Right hindlimb (tissue), 1 donor: ENCODE results near the gene EPS15.
"Not testable (repeated sequence)": the region's sequence is repeated elsewhere in the genome, so short reads cannot be mapped to it uniquely, and the experiment has no call there.

Source experiments
- DNase-seq: peaks from one replicate; pipeline ENCODE4 v3.0.0-alpha.2; 2018

Gene EPS15

DNA sequence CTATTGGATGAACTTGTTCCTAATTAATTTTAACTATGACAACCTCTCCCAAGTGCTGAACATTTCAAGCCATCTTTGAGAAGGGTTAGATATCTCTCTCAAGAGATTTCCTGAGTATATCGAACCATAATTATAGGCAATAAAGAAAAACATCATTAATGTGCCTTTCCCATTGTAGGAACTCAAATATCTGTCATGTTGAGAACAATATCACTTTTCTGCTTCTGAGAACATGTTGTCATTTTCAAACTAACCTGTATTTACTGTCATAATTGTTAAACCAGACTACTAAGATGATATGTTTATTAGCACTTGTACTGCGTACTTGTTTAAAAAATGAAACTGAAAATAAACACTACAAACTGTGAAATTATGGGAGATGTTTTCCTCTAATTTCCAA, 4.3 kb downstream of the EPS15 start:
- no peak for DNase-seq

DNA sequence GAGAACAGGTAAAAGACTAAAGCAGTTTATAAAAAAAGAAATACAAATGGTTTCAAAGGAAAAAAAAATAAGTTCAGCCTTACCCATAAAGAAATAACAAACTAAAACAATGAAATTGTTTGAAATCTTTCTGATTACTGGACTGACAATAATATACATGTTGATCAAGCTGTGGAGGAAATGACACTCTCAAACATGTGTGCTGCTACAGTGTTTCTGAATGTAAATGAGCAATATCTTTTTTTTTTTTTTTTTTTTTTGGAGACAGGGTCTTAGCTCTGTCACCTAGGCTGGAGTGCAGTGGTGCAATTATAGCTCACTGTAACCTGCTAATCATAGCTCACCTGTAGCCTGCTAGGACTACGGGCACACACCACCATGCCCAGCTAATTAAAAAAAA, 6.5 kb downstream of the EPS15 start:
- no peak for DNase-seq

DNA sequence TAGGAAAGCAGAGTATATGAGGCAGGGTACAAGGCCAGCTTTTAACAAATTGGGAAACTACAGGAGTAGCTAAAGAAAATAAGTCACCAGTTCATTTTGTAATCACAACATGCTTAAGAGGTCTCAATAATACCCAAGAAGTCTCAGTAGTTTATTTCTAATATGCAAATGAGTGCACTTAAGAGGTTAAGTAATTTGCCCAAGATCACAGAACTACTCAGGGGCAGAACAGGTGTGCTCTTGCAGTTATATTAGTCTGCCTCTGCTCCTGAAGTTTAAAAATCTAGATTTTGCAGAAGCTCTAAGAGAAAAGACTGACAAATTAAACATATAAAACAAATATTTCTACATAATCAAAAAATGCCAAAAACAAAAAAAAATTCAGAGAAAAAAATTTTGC, 6.9 kb downstream of the EPS15 start:
- no peak for DNase-seq

DNA sequence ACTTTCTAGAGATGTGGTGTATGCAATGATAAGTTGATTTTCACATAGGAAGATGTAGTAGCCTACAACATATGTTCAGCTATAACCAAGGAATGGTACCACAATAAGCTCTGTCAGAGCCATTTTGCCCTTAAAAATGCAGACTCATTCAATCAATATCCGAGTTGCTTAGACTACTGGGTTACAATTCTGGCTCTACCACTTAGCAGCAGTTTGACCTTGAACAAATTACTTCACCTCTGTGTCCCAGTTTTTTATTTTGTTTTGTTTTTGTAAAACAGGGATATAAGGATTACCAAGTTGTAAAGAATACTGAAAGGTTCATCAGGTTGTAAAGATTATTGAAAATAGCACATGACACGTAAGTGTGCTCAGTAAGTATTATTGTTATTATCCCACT, 9.3 kb downstream of the EPS15 start:
- DNase-seq = no peak

DNA sequence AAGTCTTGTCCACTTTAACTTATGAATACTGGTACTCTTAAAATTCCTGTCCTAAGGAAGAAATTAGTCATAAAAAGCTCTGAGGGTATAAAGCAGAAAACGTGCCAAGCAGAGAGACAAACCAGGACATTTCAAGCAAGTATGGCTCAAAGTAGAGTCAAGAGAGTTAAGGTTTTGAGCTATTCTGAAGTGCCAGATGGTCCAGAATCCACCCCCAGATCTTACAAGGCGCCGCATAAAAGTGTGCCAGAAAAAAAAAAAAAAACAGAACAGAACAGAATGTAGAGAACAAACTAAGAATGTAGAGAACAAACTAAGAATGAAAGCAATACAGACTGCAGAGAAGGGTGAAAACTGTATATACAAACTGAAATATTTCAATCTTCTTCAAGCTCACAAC, 12.5 kb downstream of the EPS15 start:
- peak; percentile 54 for DNase-seq

DNA sequence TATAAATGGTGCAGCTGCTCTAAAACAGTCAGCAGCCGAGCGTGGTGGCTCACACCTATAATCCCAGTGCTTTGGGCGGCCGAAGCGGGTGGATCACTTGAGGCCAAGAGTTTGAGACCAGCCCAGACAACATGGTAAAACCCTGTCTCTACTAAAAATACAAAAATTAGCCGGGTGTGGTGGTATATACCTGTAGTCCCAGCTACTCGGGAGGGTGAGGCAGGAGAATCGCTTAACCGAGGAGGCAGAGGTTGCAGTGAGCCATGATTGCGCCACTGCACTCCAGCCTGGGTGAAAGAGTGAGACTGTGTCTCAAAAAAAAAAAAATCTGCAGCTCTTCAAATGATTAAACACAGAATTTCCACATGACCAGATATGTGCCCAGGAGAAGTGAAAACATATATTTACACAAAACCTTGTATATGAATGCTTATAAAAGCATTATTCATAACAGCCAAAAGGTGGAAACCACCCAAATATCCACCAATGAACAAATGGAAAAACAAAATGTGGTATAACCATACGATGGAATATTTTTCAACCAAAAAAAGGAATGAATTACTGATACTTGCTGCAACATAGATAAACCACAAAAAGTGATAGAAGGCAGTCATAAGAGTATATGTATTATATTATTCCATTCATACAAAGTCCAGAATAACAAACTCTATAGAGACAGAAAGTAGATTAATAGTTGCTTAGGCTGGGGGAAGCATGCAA, 14.1 kb downstream of the EPS15 start:
- DNase-seq = no peak

DNA sequence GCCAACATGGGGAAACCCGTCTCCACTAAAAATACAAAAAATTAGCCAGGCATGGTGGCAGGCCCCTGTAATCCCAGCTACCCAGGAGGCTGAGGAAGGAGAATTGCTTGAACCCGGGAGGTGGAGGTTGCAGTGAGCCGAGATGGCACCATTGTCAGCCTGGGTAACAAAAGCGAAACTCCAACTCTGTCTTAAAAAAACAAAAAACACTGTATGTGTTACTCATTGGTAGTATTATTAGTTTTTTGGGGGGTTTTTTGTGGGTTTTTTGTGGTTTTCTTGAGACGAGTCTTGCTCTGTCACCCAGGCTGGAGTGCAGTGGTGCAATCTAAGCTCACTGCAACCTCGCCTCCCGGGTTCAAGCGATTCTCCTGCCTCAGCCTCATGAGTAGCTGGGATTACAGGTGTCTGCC, 17.8 kb downstream of the EPS15 start:
- not testable (repeated sequence) for DNase-seq

DNA sequence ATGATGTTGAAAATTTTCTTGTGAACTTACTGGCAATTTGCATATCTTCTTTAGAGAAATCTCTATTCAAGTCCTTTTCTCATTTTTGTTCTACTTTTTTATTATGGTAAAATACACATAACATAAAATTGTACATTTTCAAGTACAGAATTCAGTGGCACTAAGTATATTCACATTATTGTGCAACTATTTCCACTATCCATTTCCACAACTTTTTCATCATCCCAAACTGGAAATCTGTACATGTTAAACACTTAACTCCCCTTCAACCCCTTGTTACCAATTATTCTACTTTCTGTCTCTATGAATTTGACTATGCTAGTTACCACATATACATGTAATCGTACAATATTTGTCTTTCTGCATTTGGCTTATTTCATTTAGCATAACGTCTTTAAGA, 19.4 kb downstream of the EPS15 start:
- DNase-seq = no peak

DNA sequence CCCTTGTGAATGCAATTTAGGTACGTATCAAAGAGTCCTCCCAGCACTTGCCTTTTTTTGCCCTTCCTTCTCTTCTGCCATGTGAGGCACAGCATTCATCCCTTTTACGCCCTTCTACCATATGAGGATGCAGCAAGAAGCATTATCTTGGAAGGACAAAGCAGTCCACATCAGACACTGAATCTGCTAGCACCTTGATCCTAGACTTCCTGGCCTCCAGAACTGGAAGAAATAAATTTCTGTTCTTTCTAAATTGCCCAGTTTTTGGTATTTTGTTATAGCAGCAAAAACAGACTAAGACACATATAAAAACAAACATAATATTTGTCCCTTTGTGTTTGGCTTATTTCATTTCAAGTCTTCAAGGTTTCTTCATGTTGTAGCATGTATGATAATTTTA, 20.1 kb downstream of the EPS15 start:
- no peak for DNase-seq

DNA sequence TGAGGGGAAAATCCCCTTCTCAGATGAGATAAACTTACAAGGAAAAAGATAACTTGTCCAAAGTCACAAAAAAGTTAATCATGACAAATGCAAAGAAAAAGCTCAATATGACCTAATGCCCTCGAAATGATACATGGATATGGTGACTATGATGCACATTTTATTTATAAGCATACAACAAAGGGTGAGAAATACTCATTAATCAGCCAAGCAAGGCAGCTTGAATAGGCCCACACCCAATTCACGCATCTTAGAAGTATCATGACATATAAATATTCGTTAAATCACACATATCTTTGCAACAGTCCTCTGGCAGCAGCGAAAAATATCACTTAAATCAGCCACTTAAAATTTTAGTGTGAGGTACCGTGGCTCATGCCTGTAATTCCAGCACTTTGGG, 21.7 kb downstream of the EPS15 start:
- DNase-seq = no peak

DNA sequence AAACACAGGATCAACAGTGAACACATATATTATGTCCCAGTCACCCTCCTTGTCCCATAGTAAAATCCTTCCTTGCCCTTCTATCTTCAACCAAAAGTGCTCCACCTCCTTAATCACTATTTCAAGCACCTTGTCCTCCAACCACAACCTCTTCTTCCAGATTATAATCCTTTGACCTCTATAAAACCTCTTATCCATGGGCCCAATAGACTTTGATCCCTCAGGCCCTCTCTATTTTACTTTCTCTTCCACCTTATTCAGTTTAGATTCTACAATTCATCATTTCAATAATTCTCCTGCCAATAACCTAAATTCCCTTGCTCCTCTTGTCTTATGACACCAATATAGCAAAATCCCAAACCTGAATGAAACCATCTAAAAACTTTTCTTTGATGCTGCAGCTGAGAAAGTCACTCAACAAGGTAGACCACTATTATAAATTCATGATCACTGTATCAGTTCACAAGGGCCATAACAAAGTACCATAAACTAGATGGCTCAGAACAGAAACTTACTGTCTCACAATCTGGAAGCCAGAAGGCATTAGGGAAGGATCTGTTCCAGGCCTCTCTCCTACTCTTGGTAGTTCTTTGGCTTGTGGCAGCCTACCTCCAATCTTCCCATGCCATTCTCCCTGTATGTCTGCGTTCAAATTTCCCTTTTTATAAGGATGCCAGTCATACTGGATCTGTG, 24.8 kb downstream of the EPS15 start:
- no peak for DNase-seq

DNA sequence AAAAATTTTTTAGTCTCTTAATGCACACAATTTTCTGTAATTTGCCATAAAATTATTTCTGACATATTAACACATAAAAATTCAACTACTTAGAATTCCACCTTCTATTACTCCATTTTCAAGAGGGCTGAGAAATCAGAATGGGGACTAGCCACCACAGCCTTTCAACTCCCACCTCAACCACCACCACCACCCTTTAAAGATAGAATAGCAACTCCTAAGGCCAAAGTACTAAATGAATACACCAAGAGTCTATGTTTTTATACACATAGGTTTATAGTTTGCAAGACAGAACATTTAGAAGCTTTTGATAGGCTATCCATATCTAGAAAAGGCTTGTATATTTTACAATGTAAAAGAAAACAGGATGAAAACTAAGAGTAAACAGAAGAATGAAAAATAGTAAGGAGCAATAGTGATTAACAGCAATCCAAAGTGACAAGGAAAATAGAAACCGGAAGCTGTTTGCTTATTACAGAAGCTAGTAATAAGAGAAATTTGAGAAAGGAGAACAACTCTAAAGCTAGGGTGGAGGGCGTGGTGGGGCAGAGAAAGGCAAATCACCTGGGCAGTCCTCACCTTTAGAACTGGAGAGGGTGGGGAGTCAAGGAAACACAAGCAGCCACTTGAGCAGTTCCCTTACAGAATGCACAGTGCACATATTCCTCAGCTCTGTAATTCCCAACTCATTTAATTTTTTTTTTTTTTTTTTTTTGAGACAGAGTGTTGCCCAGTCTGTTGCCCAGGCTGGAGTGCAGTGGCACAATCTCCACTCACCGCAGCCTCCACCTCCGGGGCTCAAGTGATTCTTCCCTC, 27.7 kb downstream of the EPS15 start:
- no peak for DNase-seq

DNA sequence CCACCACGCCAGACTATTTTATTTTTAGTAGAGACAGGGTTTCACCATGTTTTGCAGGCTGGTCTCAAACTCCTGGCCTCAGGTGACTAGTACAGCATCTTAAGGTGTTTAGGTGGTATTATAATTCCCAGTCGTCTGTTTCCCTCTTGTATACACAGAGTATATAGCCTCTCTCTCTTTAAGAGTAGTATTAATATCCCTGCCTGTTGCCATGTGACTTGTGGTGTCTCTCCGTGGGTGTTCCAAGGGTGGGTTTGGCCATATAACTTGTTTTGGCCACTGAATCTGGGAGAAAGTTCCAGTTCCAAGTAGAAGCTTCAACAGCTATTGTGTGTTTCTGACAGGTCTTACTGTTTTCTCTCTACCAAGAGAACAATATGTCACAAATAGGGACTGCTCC, 29.6 kb downstream of the EPS15 start:
- no peak for DNase-seq

DNA sequence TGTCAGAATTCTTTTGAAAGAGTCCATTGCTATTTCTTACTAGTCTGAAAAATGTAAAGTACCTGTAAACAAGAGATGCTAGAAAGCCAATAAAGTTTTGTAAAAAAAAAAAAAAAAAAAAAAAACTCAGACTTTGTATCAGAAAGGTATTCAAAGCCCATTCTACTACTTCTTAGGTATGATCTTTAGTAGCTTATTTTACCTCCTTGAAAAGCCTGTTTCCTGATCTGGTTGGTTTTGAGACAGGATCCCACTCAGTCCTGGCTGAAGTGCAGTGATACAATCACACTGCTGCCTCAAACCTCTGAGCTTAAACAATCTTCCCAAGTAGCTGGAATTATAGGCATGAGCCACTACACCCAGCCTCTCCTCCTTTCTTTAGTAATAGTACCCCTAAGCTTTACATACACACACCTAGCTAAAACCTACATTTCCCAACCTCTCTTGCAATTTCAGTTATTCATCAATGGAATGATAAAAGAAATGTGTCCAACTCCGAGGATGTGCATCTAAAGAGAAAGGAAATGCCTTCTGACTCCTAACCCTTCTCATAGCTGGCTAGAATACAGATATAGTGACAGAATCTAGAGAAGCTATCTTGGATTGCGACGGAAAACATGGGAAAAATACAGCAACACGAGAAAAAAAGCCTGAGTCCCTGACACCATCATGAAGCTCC, 30.6 kb downstream of the EPS15 start:
- no peak for DNase-seq

DNA sequence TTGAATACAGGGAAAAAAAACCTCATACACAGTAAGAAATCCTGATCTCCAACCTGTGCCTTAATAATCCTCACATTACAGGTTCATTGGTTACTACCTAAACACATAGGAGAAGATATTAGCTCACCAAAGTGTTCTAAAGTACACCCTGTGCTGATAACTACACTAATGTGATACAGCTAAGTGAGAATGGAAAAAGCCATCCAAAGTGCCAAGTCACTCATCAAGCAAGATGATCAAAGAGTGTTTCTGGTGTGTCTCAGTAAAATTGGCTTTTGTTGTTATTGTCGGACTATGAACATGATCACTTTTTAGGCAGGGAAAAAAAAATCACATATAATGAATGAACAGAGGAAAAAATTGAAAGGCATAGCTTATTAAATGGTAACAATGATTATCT, 31.4 kb downstream of the EPS15 start:
- no peak for DNase-seq

DNA sequence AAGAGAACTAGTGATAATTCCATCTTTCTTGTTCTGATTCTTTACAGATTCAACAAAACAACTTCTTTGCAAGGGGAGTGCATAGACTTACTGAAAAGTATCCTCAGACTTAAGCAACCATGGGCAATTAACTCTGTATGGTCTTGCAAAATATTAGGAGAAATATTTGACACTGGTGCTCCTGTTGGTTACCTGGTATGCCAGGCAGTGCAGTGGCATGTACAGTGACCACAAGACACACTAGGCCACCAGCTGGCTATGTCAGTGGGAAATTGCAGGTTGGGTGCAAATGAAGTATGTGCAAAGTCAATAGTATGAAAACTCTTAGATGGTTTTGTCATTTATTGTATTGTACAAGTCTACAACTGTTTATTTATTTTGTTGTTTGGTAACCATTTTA, 34.5 kb downstream of the EPS15 start:
- DNase-seq = no peak

DNA sequence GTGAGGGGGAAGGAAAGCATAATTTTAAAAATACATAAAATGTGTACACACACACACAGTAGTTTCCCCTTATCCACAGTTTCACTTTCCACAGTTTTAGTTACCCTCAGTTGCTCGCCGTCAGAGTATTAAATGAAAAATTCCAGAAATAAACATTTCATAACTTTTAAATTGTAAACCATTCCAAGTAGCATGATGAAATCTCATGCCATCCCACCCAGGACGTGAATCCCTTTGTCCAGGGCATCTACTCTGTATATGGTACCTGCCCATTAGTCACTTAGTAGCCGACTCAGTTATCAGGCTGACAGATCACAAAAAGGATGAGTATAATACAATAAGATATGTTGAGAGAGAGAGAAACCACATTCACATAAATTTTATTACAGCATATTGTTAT, 36.2 kb downstream of the EPS15 start:
- DNase-seq = no peak

DNA sequence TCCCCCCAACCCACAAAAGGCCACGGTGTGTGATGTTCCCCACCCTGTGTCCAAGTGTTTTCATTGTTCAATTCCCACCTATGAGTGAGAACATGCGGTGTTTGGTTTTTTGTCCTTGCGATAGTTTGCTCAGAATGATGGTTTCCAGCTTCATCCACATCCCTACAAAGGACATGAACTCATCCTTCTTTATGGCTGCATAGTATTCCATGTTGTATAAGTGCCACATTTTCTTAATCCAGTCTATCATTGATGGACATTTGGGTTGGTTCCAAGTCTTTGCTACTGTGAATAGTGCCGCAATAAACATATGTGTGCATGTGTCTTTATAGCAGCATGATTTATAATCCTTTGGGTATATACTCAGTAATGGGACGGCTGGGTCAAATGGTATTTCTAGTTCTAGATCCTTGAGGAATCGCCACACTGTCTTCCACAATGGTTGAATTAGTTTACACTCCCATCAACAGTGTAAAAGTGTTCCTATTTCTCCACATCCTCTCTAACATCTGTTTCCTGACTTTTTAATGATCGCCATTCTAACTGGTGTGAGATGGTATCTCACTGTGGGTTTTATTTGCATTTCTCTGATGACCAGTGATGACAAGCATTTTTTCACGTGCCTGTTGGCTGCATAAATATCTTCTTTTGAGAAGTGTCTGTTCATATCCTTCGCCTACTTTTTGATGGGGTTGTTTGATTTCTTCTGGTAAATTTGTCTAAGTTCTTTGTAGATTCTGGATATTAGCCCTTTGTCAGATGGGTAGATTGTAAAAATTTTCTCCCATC, 44.0 kb downstream of the EPS15 start:
- not testable (repeated sequence) for DNase-seq

DNA sequence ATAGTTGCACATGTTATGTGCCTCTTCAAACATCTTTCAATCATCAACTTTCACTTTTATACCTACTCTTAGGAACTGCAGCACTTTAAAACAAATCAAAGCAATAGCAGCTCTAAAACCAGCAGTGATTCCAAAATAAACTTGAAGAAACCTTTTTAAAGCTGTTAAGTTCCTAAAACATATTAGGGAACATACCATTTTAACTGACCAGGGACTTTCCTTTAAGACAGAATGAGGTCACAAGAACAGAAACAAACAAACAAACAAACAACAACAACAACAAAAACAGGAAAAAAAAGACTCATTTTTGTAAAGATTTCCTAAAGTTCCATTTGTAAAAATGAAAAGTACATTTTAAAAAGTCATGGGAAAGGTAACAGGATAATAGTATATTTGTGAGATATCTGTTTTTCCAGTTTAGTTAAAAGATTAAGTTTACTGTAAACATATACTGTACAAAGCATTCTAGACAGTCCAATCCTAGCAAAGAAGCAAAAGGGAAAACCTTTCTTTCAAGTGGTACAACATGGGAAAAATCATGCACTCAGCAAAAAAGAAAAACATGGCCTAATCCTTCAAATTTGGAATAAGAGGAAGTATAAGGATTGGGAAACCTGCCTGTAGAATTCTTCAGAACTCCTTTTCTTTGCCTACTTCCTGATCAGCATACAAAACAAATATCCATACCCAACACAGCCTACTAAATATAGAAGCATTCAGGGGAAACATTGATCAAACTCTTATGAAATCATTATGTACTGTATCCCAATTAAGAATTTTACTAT, 45.5 kb downstream of the EPS15 start:
- no peak for DNase-seq

DNA sequence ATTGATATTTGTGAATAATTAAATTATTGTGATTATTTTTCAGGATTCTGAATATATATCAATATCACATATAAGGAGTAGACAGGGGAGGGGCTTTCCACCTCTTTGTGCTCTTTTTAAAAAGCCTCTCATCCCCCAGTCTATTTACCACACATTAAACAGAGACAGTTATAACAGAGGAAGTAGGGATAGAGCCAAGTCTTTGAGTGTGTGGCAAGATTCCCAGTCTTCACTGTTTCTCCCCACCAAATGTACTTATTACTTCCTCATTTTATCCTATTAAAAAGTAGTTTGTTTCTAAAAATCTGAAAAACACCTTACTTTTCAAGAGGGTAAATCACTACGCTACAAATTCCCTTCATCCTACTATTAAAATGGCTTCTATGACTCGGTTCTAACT, 46.7 kb downstream of the EPS15 start:
- DNase-seq = peak; percentile 26

DNA sequence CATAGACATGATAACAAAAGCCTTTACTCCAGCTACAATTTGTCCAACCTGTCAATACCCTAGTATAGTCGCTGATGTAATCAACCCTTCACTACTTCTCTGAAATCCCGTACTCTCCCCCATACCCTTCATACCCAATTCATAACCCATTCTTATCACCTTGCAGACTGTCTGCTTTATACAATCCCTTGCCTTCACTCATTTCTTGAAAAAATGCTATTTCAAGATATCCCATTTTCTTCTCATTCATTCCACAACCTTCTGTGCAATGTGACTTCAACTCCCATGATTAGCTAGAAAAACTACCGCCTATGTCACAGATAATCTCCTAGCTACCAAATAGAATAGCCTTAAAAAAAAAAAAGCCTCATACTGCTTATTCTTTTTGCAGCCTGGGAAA, 49.5 kb downstream of the EPS15 start:
- DNase-seq = no peak

DNA sequence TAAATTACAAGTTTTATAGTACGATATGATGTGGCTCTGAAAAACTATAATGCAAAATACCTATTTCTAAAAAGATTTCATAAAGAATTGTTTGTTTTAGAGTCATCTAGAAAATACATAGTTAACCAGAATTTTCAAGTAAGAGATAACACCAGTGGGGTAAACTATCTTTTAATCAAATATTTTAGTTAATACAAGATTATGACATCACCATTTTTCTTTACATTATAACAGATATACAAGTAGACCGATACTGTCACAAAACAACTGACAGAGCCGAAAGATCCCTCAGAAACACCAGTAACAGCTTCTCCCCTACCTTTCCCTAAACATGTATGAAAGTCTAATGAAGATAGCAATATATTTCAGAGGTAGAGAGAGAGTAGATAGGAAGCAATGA, 54.2 kb downstream of the EPS15 start:
- DNase-seq = no peak
